Measurements from ENCODE around the gene CRIP3.

CRIP3 gene

DNA sequence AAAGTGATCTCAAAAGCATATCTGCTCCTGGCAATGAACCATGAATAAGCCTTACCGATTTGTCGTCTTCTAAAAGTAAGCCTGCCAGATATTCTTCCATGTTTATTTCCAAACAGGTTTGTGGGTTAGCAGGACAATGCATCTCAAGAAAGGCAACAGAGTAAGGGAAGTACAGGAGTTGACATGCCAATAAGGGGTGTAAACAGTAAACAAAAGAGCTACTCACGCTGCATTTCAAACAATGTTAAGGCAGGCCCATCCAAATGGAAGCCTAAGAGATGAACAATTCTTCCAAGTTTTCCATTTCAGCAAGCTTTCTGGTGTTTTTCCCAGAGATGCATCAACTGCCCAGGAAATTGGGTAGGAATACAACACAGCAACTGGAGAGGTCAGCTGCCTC lies 27.8 kb upstream of the CRIP3 start:
- no peak overlapping the region for H3K4me3 ChIP-seq (ENCODE audit: low read depth, low read length)
- TF ChIP-seq, protein P1, sequence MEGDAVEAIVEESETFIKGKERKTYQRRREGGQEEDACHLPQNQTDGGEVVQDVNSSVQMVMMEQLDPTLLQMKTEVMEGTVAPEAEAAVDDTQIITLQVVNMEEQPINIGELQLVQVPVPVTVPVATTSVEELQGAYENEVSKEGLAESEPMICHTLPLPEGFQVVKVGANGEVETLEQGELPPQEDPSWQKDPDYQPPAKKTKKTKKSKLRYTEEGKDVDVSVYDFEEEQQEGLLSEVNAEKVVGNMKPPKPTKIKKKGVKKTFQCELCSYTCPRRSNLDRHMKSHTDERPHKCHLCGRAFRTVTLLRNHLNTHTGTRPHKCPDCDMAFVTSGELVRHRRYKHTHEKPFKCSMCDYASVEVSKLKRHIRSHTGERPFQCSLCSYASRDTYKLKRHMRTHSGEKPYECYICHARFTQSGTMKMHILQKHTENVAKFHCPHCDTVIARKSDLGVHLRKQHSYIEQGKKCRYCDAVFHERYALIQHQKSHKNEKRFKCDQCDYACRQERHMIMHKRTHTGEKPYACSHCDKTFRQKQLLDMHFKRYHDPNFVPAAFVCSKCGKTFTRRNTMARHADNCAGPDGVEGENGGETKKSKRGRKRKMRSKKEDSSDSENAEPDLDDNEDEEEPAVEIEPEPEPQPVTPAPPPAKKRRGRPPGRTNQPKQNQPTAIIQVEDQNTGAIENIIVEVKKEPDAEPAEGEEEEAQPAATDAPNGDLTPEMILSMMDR (IDR thresholded peaks at IDR 0.05; ENCODE audit: borderline replicate concordance, insufficient read depth, low read depth, low read length) = no peak

- TF ChIP-seq, protein P1 (IDR thresholded peaks at IDR 0.05; ENCODE audit: borderline replicate concordance, insufficient read depth, low read depth, low read length) = no peak
- H3K4me3 ChIP-seq (ENCODE audit: low read depth, low read length) = no peak overlapping the region
These were observed 26.8 kb upstream of the CRIP3 start for GRCh38 chr6:43335469-43335868.

GRCh38 chr6:43334466-43335095 lies 26.0 kb upstream of the CRIP3 start:
- no peak overlapping the region for H3K4me3 ChIP-seq (ENCODE audit: low read depth, low read length)
- TF ChIP-seq, protein P1 (IDR thresholded peaks at IDR 0.05; ENCODE audit: borderline replicate concordance, insufficient read depth, low read depth, low read length) = 0 out of 2 replicates have a peak, but pooled peaks have one; percentile 9

DNA sequence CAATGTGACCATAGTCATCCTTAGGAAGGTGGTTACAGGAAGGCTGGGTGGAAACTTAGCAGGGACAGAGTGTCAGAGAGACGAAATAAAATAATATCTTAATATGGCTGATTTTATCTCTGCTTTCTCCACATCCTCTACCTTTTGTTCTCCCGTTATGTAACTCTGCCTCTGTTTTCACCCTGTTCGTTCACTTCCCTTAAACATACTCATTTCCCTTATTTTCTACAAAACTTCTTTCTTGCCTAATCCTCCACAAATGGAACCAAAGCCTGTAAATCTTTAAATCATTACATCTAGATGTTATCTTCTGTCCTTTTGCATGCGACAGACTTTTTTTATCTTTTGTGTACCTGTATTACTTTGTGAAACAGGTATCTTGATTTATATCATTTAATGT lies 23.3 kb upstream of the CRIP3 start:
- H3K4me3 ChIP-seq (ENCODE audit: low read depth, low read length) = no peak overlapping the region
- TF ChIP-seq, protein P1 (IDR thresholded peaks at IDR 0.05; ENCODE audit: borderline replicate concordance, insufficient read depth, low read depth, low read length) = no peak

DNA sequence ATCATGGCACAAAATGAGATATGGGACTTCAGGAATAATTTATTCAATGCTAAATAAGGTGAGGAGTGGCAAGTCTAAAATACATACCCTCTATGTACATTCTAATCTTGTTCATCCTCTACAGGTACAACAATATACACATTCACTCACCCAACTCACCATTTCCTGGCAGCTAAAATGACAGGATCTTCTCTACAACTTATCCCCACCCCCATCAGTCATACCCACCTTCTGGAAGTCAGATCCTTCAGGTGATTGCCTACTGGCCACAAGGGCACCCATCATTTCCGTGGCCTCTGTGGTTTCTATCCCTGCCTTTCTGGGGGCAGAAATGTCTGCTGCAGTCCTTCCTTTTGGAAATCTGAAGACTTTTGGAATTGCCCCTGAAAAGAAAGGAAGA lies 22.8 kb upstream of the CRIP3 start:
- TF ChIP-seq, protein P1 (IDR thresholded peaks at IDR 0.05; ENCODE audit: borderline replicate concordance, insufficient read depth, low read depth, low read length) = no peak

DNA sequence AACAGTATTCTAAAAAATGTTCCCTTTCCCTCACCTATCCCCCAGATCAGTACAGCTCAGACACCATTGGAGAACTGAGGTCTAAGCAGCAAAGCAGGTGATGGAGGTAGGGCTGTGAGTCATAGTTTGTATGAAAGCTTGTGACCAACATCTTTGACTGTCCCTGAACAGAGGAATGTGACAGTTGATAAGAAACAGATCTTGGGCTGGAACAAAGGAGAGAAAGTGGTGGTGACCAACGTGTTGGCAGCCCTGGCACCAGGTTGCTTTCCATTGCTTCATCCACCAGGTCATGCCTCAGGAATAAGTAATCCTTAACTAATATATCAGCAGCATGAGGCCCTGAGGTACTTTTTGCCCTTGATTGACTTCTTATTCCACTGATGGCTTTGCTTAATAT lies 19.9 kb upstream of the CRIP3 start:
- H3K4me3 ChIP-seq (ENCODE audit: low read depth, low read length) = no peak overlapping the region
- TF ChIP-seq, protein P1 (IDR thresholded peaks at IDR 0.05; ENCODE audit: borderline replicate concordance, insufficient read depth, low read depth, low read length) = no peak

More for the DNA sequence above, 22.8 kb upstream of the CRIP3 start:
- no peak overlapping the region for H3K4me3 ChIP-seq (ENCODE audit: low read depth, low read length)

DNA sequence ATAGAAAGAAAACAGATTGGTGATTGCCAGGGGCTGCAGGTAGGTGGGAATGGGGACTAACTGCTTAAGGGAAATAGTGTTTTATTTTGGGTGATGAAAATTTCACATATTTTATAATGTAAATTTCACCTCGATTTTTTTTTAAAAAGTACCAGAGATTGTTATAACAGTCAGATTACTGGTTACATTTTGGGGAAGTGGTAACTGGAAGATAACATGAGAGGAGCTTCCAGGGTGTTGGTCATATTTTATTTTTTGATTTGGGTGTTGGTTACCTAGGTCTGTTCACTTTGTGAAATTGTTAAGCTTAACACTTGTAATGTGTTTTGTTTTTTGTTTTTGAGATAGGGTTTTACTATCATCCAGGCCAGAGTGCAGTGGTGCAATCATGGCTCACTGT lies 17.2 kb upstream of the CRIP3 start:
- TF ChIP-seq, protein P1 (IDR thresholded peaks at IDR 0.05; ENCODE audit: borderline replicate concordance, insufficient read depth, low read depth, low read length) = no peak
- no peak overlapping the region for H3K4me3 ChIP-seq (ENCODE audit: low read depth, low read length)

Data from GM12875 (cell line).